Stimulated activated CD4-positive, alpha-beta T cell treated with anti-CD3 and anti-CD28 coated beads, Interleukin-12 subunit alpha, Interleukin-12 subunit beta, amount 100 ng/mL, for 24 hours (primary cell): Measurements from ENCODE around the gene UVRAG.
"Not testable (repeated sequence)": the region's sequence is repeated elsewhere in the genome, so short reads cannot be mapped to it uniquely, and the experiment has no call there.

ENCODE experiments used
- DNase-seq, 2 experiments: peaks; one replicate each; pipeline ENCODE4 v3.0.0-alpha.2; 2020; ENCODE audit warnings: low read depth in 2 of 2

UVRAG gene

DNA sequence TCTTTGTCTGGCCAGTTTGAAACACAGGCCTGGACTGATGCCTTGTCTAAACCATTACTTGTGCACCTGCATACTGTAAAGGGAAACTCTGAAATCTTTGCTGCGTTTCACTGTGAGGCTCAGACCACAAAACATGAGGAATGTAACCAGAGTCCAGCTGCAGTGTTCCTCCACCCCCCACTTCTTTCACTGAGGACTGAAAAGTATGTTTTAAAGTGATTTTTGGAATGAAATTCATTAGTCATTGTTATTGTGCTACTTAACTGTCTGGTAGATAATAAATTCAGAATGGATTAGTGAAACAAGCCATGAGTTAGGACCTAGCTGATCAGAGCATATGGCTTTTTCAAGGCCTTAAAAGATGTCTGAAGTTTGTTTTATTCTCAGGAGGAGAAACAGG, 210.1 kb downstream of the UVRAG start:
- DNase-seq, result no peak

- DNase-seq, result no peak
Observed at GRCh38 chr11:76025817-76026216, 210.8 kb downstream of the UVRAG start.

DNA sequence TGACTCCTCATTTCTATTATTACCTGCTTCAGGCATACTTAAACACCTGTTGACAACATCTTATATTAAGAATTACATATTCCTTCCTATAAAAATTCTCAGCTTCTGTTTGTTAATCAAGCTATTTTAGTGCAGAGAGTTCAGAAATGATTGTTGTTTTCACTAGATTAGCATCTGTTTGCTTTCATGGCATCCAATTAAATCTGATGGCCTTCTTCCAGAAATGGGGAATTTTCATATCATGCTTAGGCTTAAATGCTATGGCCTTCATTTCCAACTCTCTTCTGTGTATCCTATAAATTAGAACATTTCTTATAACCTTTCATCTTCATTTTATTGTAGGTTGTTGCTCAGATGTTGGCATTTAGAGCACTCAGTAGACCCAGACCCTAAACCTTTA, 211.3 kb downstream of the UVRAG start:
- no peak for DNase-seq

GRCh38 chr11:76026862-76027261, 211.9 kb downstream of the UVRAG start:
- no peak for DNase-seq

- DNase-seq, result no peak
Observed at GRCh38 chr11:76030286-76030685, 215.3 kb downstream of the UVRAG start.

DNA sequence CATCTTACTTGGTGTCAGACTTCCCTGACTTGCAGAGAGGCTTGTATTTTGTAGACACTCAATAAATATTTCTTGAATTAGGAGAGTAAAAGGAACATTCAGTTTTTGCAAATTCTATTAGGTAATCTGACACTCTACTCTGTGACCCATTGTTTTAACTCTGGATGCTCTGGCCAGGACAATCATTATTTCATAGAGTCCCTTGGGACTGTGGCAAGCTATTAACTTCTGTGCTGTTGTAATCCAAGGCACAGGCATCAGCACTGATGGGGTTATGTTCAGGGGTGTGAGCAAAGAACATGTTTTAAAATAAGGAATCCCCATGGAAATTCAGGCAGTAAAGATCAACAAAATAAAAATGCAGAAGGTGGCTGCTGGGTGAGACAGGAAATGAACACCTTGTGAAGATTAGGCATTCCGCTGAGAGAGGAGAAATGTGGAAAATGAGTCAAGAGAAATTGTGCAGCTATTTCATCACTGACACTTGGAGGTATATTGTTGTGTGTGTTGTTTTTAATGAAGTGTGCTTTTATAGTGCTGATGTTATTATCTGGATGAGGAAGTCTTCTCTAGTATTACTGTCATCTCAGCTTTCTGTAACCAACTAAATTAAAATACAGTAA, 216.1 kb downstream of the UVRAG start:
- no peak for DNase-seq

DNA sequence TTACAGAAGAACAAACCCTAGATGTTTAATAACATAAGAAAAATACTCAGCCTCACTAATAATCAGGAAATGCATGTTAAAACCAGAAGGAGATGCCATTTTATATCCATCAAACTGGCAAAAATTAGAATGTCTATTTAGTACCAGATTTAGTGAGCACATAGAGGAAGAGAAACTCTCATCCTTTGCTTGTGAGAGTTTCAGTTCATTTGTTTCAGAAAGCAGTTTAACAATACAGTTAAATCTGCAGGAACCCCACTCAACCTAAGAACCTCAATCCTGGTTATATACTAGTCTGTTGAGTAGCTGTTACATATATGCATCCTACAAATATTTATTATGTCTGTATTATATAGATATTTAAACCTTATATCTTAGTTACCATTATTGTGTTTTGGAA, 218.7 kb downstream of the UVRAG start:
- DNase-seq, result no peak

DNA sequence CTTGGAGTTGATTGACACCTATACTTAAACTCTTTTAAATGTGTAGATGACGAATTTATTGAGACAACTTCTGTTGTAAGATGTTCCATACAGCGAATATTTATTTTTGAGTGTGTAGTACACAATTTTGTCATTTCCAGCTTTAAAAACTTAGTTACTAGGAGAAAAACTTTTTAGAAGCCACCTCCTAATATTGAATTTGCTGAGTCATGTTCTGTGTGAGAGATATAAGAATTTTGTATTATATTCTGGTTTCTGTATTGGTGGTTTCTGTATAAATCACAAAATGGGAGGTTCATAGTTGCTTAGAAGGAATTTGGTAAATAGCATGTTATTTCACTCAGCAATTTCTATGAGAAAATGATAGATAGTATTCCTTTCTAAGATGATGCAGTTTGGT, 220.0 kb downstream of the UVRAG start:
- no peak for DNase-seq

DNA sequence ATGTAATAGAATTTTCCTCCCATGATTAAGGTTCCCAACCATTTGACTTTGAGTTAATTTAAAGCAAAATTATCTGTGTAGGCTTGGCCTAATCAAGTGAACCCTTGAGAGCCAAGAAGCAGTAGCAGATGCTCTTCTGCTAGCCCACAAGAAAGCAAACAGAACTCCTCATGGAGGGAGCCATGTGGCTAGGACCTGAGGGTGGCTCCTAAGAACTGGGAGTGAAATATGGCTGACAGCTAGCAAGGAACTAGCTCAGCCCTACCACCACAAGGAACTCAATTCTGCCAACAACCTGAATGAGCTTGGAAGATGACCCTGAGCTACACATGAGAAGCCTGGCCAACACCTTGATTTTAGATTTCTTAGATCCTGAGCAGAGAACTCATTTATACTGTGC, 223.6 kb downstream of the UVRAG start:
- no peak for DNase-seq

DNA sequence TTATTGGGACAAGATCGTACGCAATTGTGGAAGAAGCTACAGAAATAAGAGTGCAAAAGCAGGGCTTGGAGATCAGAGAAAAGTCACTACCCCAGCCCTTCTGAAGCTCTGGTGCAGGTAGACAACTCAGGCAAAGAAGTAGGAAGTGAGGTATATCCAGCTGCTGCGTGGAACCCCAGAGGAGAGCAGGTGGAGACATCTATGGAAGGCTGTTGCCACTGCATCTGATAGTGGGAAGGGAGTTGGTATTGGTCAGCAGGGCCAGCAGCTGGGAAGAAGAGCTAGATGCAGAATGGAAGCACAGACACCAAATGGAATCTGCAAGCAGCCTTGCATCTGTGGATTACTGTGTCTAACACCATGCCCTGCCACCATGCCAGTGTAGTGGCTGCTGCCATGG, 226.2 kb downstream of the UVRAG start:
- no peak for DNase-seq

DNA sequence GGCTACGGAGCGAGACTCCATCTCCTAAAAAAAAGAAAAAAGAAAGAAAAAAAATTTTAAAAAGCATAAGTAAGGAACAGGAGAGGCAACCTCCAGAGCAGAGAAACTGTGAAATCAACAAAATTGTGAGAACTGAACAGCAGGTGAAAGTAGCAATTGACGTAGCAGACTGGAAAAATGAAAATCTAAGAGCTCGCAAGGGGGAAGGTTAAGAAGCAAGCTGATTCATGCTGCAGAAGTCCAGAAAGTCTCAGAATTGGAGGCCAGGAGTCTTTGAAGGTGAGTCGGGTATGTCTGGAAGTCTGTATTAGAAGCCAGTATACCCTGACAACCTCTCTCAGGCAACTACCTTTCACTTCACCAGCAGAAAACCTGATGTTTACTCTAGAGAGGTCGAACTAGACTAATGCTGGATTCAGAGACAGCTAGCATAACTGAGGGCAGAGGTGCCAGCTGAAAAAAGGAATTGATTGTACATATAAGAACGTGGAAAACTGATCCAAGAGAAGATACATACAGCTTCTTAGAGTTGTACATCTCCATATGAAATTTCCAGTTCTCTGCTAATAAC, 229.8 kb downstream of the UVRAG start:
- no peak for DNase-seq

GRCh38 chr11:76047231-76047630, 232.2 kb downstream of the UVRAG start:
- DNase-seq, result no peak

DNA sequence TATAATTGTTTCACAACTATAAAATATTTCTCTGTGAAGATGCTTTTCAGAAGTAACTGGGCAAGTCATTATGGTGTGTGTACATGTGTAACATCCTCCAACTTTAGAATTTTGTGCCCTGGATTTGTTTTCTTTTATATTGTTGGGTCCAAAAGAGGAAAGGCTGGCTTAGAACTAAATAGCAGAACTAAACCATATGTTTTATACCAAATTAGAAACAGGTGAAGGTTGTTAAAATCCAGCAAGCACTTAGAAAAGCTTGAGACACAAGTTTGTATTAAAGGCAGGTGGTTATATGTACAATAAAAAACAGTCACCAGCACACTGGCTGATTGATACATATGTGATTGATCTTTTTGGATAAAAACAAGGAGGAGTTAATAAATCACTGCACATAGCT, 232.8 kb downstream of the UVRAG start:
- no peak for DNase-seq

DNA sequence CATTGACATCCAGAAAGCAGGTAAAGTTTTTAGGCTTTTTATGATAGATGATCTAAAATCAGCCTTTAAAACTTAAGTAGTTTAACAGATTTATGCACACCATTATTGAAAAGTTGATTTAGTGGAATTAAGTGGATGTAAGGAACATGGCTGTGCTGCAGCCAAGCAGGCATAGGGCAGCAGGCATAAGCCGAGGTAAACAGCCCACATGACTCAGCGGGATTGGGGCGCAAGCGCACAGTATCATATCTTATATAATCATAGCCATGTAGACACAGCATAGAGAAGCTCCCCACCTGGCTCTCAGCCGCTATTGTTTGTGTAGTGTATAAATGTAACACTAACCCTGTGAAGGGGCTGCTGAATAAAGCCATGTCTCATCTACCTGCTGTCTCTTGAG, 233.8 kb downstream of the UVRAG start:
- no peak for DNase-seq

DNA sequence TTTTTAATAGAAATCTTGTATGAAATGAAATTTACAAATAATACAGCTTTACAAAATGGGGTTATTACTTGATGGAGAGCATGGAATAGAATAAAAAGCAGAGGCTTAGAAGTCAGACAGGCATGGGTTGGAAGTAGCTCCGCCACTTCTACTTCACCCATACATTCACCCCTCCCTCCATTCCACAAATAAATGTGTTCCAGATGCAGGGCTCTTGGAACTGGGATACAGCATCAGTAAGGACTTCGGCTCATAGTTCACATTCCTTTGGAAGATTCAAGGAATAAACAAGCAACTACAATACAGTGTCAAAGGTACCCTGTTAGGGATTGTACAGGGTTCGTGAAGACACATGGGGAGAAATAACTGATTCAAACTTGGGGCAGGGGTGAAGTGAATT, 234.5 kb downstream of the UVRAG start:
- no peak for DNase-seq

- DNase-seq, result no peak
Observed at GRCh38 chr11:76051937-76052336, 236.9 kb downstream of the UVRAG start.

DNA sequence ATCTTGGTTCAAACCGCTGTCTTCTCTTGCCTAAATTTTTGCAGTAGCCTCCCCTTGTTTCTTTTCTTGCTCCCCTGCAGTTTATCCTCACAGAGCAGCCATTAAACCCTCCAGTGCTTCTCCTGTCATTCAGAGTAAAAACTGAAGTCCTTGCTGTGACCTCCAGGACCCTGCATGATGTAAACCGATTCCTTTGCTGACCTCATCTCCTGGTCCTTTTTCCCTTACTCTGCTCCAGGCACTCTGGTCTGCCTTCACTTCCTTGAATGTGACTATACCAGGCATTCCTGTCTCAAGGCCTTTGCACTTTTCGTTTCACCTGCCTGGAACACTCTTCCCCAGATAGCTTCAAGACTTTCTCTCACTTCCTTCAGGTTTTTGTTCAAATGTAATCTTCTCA, 239.3 kb downstream of the UVRAG start:
- DNase-seq, result no peak

- no peak for DNase-seq
Observed at GRCh38 chr11:76056876-76057275, 241.9 kb downstream of the UVRAG start.

DNA sequence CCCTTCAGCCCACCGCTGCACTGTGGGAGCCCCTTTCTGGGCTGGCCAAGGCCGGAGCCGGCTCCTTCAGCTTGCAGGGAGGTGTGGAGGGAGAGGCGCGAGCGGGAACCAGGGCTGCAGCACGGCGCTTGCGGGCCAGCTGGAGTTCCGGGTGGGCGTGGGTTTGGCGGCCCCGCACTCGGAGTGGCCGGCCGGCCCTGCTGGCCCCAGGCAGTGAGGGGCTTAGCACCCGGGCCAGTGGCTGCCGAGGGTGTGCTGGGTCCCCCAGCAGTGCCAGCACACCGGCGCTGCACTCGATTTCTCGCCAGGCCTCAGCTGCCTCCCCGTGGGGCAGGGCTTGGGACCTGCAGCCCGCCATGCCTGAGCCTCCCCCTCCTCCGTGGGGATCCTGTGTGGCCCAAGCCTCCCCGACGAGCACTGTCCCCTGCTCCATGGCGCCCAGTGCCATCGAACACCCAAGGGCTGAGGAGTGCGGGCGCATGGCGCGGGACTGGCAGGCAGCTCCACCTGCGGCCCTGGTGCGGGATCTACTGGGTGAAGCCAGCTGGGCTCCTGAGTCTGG, 245.5 kb downstream of the UVRAG start:
- not testable (repeated sequence) for DNase-seq

DNA sequence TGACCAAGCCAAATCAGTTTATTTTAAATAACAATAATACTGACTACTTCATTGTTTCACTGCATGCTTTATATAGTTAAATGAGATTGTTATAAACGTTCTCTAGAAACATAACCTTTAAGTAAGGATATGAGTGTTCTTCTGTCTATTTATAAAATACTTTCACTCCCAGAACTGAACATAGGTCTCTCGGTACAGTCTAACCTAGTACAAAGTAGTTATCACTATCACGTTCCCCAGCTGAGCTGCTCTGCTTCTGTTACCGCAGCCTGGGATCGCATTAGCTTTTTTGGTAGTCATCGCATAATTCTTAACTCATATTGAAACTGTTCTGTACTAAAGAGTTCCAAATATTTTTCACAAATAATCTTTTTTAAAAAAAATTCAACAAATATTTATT, 247.7 kb downstream of the UVRAG start:
- DNase-seq, result no peak

- no peak for DNase-seq
Observed at GRCh38 chr11:76064192-76064591, 249.2 kb downstream of the UVRAG start.

GRCh38 chr11:76067099-76067498, 252.1 kb downstream of the UVRAG start:
- no peak for DNase-seq

DNA sequence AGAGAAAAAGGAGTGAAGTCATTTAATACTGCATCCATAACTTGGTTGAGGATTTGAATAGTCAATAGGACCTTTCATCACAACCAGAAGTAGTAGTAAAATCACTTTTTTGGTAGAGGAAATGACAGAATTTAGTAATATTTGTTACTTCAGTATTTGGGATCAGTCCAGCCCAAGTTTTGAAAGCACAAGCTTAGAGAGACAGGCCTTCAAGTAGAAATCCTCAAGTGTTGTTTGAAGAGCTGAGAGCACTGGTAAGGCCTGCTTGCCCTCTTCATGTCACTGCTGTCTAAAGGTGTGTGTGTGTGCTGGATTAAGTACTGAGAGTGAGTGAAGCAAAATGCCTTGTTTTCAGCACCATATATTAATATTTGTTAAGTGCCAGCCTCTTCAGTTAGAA, 254.0 kb downstream of the UVRAG start:
- no peak for DNase-seq

DNA sequence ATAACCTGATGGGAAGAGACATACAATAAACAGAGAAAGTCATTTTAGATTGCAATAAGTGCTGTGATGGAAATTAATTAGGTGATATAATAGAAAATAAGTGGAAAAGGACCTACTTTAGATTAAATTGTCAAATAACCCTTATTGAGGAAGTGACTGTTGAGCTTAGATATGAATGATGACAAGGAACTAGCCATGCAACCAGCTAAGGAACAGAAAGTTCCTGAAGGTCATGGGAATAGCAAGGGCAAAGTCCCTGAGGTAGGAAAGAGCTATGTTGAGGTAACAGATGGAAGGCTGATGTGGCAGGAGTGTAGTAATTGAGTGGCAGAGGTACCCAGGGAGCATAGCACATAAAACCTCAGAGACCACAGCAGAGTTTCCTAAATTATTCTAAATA, 256.1 kb downstream of the UVRAG start:
- no peak for DNase-seq
